Spleen (tissue), 11 donors: Measurements from ENCODE around the gene C9. TPM values are rescaled to one million over a fixed set of nuclear protein-coding genes. Genes with fewer than 3 reads are reported as not detected.

Source experiments
- DNase-seq: peaks from one replicate; pipeline ENCODE4 v3.0.0-alpha.2; 2020
- H3K27ac ChIP-seq, 8 donors: fragments of 200-600 bp; sonication (generic) in 7 of 8; 1 replicate in 4 of 8; 2 replicates in 4 of 8; pipeline versions ENCODE4 v1.5.0 to v1.8.0; 2016 to 2021; ENCODE audit warnings: inconsistent platforms in 4 of 8, mild to moderate bottlenecking in 4 of 8, moderate library complexity in 1 of 8
- H3K27me3 ChIP-seq, 7 donors: fragments of 200-600 bp; sonication (generic) in 6 of 7; replicated peaks in 1 of 7; 1 replicate in 4 of 7; 2 replicates in 3 of 7; pipeline versions ENCODE4 v1.5.0 to v1.8.0; 2016 to 2021; ENCODE audit warnings: inconsistent platforms in 3 of 7, mild to moderate bottlenecking in 1 of 7
- H3K36me3 ChIP-seq, 6 donors: fragments of 200-600 bp; sonication (generic) in 5 of 6; 1 replicate in 4 of 6; 2 replicates in 2 of 6; pipeline versions ENCODE4 v1.5.0 to v1.8.0; 2016 to 2021; ENCODE audit warnings: inconsistent platforms in 2 of 6
- H3K4me1 ChIP-seq, 6 donors: fragments of 200-600 bp; sonication (generic) in 5 of 6; 1 replicate in 3 of 6; 2 replicates in 3 of 6; pipeline versions ENCODE4 v1.5.0 to v1.8.0; 2016 to 2021; ENCODE audit warnings: inconsistent platforms in 3 of 6
- H3K4me3 ChIP-seq, 8 donors: fragments of 200-600 bp; sonication (generic) in 7 of 8; 1 replicate in 4 of 8; 2 replicates in 4 of 8; pipeline versions ENCODE4 v1.5.0 to v1.8.0; 2016 to 2021; ENCODE audit warnings: inconsistent platforms in 4 of 8, mild to moderate bottlenecking in 4 of 8, moderate library complexity in 2 of 8
- H3K9me3 ChIP-seq, 8 donors: fragments of 200-600 bp; sonication (generic) in 7 of 8; 1 replicate in 4 of 8; 2 replicates in 4 of 8; pipeline versions ENCODE4 v1.5.0 to v1.8.0; 2016 to 2021; ENCODE audit warnings: inconsistent platforms in 4 of 8
- CTCF ChIP-seq, 11 experiments: fragments of 200-600 bp in 7 of 11; fragments of 450-650 bp in 4 of 11; sonication (generic) in 4 of 11; IDR thresholded peaks in 8 of 11; conservative IDR thresholded peaks in 3 of 11; 1 replicate in 7 of 11; 2 replicates in 4 of 11; pipeline versions ENCODE4 v1.4.0 to v1.8.0; 2016 to 2021; ENCODE audit warnings: antibody characterized with exemption in 11 of 11, inconsistent platforms in 4 of 11, mild to moderate bottlenecking in 1 of 11
- POLR2A ChIP-seq, 3 donors: fragments of 450-650 bp; IDR thresholded peaks; one replicate each; pipeline ENCODE4 v1.5.1; 2017; ENCODE audit warnings: antibody characterized with exemption in 3 of 3, mild to moderate bottlenecking in 1 of 3
- POLR2AphosphoS5 ChIP-seq, 3 donors: sonication (generic); formaldehyde crosslinking; IDR thresholded peaks; one replicate each; pipeline ENCODE4 v1.5.1; 2017; ENCODE audit warnings: antibody characterized with exemption in 3 of 3
- WGBS, 5 donors: extraction: QIAGEN DNeasy Blood & Tissue Kit in 3 of 5; methylation state at CpG; one replicate each; pipeline versions ENCODE4 v1.1.5 to v1.1.7; 2013 to 2018; 5-methylcytosine and 5-hydroxymethylcytosine counted together
- intact Hi-C: fragments of 100-400 bp; cut with DNase I; formaldehyde crosslinking; loops from one replicate; pipeline ENCODE4 v1.15.0; 2023; ENCODE audit warnings: low total_unique reads
- polyA plus RNA-seq, 3 donors: library from polyadenylated mRNA; stranded (reverse); fragments of 200-250 nt; gene quantifications; one replicate each; pipeline ENCODE4 v1.2.1, GENCODE V29; 2013
- total RNA-seq, 7 donors: library from RNA; depleted of rRNA in 3 of 7; stranded (reverse); fragments of >200 nt in 3 of 7; fragmentation: NEBNext Ultra II Directional in 4 of 7; extraction: Animal tissue kit (Norgen Biotek cat#: 25700) in 4 of 7; gene quantifications; one replicate each; pipeline versions ENCODE4 v1.1.0 to v1.2.1, GENCODE V29; 2016 to 2021
- donor health status: healthy with polysubstance abuse.
- donor health status: DM: no; HTN: no; CAD: no; lungs with moderate emphysema.
- donor health status: DM: no; HTN: no; CAD: no.
- donor health status: Bipolar disorder and iron deficiency.
- donor health status: healthy.
- donor health status: DM: no; HTN: no; CAD: no.
- donor health status: DM: yes; HTN: yes; CAD: no.

C9 gene
- total and polyA plus RNA-seq, 10 donors, result 0.55 TPM; not detected in 9

- Histone ChIP-seq H3K27ac (peak overlapping the region in 7 of 8 donors; percentile 9 to 81 (median 79)), H3K4me1 (peaks cover 12 to 58% (median 37%) of the 10 kb centered on the region in 6 donors), H3K36me3 (peaks cover 0 to 15% (median 0%) of the 10 kb centered on the region in 6 donors), H3K27me3 (no peaks in the 10 kb centered on the region), H3K9me3 (no peaks in the 10 kb centered on the region), H3K4me3 (no peak overlapping the region)
- no peak for DNase-seq
- intact Hi-C loops, result no loop called here
- TF ChIP-seq CTCF (IDR thresholded peaks at IDR 0.05 in 8 of 11, conservative IDR thresholded peaks at IDR 0.05 in 3 of 11) (no peak), POLR2A (IDR thresholded peaks at IDR 0.05) (no peak), POLR2AphosphoS5 (IDR thresholded peaks at IDR 0.05) (no peak)
- WGBS, 5 donors, result 65 to 76% (median 75%) methylated on average over 5 of the region's 5 CpGs
These were observed 36.7 kb upstream of the C9 start for GRCh38 chr5:39400713-39401578.

GRCh38 chr5:39399135-39400036 is 35.1 kb upstream of the C9 start:
- TF ChIP-seq POLR2AphosphoS5 (IDR thresholded peaks at IDR 0.05) (peak in 1 of 3 donors; percentile 44), CTCF (IDR thresholded peaks at IDR 0.05 in 8 of 11, conservative IDR thresholded peaks at IDR 0.05 in 3 of 11) (no peak), POLR2A (IDR thresholded peaks at IDR 0.05) (no peak)
- no peak overlapping the region for H3K4me3 ChIP-seq
- WGBS, 5 donors, result 8 to 19% (median 14%) methylated on average over 1 of the region's 1 CpG
- DNase-seq, result no peak
- intact Hi-C loops, result no loop called here
- no peaks in the 10 kb centered on the region for H3K27me3 ChIP-seq
- H3K36me3 ChIP-seq, result peaks cover 0 to 14% (median 0%) of the 10 kb centered on the region in 6 donors
- peaks cover 12 to 47% (median 35%) of the 10 kb centered on the region in 6 donors for H3K4me1 ChIP-seq
- H3K9me3 ChIP-seq, result no peaks in the 10 kb centered on the region
- peak overlapping the region; percentile 14 to 81 (median 74) for H3K27ac ChIP-seq

GRCh38 chr5:39396843-39397242 is 32.5 kb upstream of the C9 start:
- Histone ChIP-seq H3K4me3 (no peak overlapping the region), H3K36me3 (peaks cover 0 to 39% (median 0%) of the 10 kb centered on the region in 6 donors), H3K4me1 (peaks cover 12 to 41% (median 34%) of the 10 kb centered on the region in 6 donors), H3K27ac (no peak overlapping the region), H3K9me3 (no peaks in the 10 kb centered on the region), H3K27me3 (no peaks in the 10 kb centered on the region)
- DNase-seq, result no peak
- WGBS, 5 donors, result 91 to 98% (median 93%) methylated on average over 2 to 3 of the region's 3 CpGs
- intact Hi-C loops, result no loop called here
- TF ChIP-seq CTCF (IDR thresholded peaks at IDR 0.05 in 8 of 11, conservative IDR thresholded peaks at IDR 0.05 in 3 of 11) (no peak), POLR2AphosphoS5 (IDR thresholded peaks at IDR 0.05) (no peak), POLR2A (IDR thresholded peaks at IDR 0.05) (no peak)
